Stimulated activated CD4-positive, alpha-beta T cell treated with anti-CD3 and anti-CD28 coated beads, Interleukin-15, amount 100 ng/mL, for 24 hours (primary cell): ENCODE results near the gene OSBPL1A.

Source experiments
- DNase-seq: peaks from one replicate; pipeline ENCODE4 v3.0.0-alpha.2; 2020

The OSBPL1A gene

DNA sequence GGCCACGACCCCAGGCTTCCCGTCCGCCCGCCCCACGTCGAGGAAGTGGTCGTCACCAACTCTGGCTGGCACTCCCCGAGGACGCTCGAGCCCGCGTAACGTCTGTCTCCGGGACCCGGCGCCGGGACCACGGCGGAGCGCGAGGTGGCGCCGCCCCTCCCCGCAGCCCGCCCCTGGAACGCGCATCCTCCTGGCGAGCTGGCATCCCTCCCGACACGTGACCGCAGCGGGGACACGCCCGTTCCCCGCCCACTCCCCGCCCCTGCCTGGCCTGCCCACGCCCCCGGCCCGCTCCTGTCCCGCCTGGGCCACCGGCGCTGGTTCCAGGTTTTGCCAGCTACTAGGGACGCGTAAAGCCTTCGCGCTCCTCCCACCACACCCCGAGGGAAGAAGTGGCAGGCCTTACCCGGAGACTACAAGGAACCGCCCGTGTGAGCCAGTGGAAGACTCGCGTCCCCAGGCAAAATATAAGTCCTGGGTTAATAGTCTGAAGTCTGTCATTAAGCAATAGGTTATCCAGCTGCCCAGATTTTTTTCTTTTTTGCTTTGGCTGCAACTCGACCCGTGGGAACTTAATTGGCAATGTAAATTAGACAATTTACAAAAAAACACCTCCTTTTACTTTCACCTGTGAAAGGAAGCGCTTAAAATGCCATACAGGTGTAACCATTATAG lies at the start of gene OSBPL1A:
TSS of gene OSBPL1A (minus strand) at position 131 of the 675 bp plus-strand sequence. CDS start 20,291 bp downstream, outside the sequence.
- peak; percentile 89 for DNase-seq

- no peak for DNase-seq
These were observed 49.4 kb upstream of the OSBPL1A start for GRCh38 chr18:24446953-24447538.

- no peak for DNase-seq
These were observed 48.8 kb upstream of the OSBPL1A start for GRCh38 chr18:24446453-24446852.

DNA sequence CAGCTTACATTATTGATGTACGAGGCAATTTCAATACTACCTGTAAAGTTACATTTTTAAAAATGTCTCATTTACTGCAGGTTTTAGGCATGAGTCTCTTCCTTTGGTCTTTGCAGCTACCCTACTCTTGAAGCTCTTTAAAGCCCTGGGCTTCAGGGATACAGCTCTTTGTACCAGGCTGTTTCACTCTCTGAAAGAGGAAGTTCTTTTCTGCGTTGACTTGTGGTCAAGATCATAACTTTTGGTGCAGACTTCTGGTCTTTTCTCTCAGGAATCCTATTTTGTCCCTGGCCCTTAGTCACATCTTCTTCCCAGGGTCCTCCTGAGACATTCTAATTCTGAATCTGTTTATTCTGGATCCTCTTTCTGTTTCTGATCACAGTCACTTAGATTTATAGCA lies 46.2 kb upstream of the OSBPL1A start:
- DNase-seq = no peak

DNA sequence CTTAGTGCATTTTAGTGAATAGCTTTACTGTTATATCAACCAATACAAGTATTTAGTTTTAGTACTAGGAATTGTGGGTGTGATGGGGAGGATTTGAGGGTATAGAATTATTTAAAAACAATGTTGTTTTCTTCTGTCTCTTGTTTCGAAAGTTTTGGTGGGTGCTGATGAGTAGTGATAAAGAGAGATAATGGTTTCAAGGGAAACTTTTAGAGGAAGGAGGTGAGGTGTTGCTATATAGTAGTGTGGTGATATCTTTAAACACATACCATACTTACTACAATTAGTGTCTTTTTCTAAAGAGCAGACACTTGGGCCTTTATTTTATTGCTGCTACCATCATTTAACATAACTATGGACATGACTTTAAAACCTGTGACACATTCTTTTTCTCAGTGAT lies 39.3 kb upstream of the OSBPL1A start:
- DNase-seq = no peak

DNA sequence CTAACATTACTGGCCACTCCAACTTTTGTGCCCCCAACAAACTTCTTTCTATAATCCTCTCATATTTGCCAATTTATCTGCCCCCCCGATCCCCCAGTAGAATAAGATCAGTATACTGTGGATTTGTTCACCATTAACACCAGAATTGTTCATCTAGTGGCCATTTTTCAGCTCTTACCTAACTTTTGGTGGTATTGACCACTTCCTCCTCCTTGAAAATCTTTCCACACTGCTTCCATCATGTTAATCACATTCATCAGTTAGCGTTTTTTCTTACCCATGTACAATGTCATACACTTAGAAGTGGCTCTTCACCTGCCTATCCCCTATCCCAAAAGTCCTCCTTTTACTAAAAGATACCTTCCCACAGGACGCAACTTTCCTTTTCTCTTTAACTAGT lies 35.0 kb upstream of the OSBPL1A start:
- DNase-seq = no peak

DNA sequence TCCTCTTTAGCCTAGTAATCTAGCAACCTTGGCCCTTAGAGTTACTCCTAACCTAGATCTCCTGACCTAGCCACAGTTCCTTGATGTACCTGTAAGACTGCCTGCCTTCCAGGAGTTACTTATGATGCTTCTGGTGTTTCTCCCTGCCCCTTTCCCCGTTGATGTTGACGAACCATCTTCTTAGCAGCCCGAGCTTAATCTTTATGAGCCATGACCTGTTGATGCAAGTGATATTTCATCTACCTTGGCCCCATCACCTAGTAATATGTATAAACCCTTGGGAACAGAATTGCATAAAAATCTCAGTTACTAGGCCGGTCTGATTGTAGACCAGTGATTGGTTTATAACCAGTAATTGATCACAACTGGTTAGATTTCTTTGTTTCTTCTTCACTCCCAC lies 31.6 kb upstream of the OSBPL1A start:
- no peak for DNase-seq

DNA sequence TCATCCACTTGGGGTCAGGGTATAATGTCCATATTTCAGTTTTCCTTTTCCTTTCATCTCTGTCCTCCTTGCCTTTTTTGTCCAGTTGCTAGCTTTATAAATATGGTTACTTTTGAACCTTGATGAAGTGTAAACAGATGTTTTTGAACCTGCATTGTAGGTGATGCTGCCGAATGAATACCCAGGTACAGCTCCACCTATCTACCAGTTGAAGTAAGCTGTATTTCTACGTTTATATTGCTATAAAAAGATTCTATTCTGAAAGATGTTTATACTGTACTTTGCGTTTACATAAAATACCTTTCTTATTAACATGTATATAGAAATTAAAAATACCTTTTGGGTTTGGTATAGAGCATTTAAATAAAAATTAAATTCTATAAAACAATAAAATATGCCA lies 31.1 kb upstream of the OSBPL1A start:
- DNase-seq = no peak

- no peak for DNase-seq
These were observed 29.9 kb upstream of the OSBPL1A start for GRCh38 chr18:24427484-24427883.

GRCh38 chr18:24426398-24427294 lies 29.0 kb upstream of the OSBPL1A start, which contains the start of gene IMPACT:
IMPACT (plus strand) TSS chr18:24426670; CDS start chr18:24426757, 87 bp downstream.
- peak; percentile 86 for DNase-seq

- DNase-seq = no peak
These were observed 28.4 kb upstream of the OSBPL1A start for GRCh38 chr18:24426073-24426397.

- DNase-seq = no peak
These were observed 24.2 kb upstream of the OSBPL1A start for GRCh38 chr18:24421831-24422230.

DNA sequence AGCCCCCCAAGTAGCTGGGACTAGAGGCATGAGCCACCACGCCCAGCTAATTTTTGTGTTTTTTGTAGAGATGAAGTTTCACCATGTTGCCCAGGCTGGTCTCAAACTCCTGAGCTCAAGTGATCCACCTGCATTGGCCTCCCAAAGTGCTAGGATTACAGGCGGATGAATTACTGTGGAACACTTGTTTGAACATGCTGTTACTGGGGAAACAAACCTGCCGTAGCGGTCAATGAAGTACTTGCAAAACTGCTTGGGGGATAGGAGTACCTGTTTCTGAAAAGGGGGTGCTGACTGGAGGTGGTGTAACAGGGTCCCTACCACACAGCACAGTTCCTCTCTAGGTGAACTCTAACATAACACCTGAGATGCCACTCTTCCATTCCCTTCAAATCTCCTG lies 22.9 kb upstream of the OSBPL1A start:
- DNase-seq = no peak

DNA sequence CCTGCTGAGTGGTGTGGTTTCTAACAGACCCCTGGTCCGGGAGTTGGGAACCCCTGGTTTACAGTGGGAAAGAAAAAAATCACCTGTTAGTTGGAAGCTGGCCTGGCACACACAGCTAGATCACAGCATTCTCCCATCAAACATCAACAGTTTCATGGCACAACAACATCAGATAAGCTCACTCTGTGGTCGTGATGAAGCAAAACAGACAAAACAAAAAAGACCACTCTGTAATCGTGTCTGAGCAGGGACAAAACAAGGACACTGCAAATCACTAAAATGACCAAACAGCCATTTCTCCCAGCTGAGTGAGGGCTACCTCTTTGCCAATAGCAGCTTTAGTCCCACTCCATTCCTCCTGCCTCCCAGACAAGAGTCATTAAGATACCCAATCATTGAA lies 19.9 kb upstream of the OSBPL1A start:
- no peak for DNase-seq

DNA sequence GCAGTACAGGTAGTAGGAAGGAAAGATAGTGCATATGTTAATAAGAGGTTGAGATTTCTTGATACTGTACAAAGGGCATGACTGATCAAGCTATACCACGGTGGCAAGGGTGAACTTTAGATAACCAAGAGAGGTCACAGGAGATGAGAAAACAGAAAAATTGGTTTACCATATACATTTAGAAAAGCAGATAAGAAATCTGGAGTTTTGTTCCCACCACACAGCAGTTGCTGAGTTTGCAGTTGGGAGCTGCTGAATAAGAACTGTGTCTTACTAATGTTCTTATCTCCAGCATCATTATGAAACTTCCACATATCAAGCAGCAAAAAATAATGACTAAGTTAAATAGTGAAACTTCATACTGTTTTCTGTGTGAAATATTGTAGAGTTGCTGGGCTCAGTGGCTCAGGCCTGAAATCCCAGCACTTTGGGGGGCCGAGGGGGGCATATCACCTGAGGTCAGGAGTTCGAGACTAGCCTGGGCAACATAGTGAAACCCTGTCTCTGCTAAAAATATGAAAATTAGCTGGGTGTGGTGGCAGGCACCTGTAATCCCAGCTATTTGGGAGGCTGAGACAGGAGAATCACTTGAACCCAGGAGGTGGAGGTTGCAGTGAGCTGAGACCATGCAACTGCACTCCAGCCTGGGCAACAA lies 16.9 kb upstream of the OSBPL1A start:
- peak; percentile 61 for DNase-seq

DNA sequence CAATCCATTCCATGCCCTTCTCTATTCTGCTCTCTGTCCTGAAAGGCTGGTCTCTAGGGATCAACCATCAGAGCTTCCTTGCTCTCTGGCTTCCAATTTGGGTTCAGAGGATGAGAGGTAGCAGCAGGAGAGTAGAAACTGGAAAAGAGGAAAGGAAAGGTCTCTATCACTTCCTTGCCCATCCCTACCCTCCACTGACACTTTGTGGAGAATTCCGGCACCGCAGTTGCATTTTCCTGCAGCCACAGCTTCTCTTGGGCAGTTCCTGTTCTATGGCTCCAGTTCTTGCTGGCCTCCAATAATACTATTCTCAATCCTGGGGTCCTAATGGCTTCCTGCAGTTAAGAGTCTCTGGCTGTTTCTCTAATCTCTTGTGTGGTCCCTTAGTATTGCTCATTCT lies 15.5 kb upstream of the OSBPL1A start:
- DNase-seq = no peak

DNA sequence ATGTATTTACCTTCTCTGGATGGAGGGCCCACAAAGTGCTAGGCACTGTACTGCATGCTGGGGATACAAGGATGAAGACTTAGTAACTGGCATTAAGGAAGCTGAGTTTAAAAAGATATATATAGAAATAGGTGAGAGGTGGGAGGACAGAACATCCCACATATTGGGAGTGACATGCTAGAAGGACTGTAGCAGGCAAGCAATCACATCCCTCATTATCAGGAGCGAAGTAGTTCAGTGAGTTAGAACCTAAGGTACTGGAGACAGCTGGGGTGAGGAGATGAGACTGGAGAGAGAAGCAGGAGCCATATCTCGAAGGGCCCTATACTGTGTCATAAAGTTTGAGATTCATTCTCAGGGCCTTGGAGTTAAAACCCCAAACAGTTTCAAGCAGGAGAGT lies 10.9 kb upstream of the OSBPL1A start:
- no peak for DNase-seq

- DNase-seq = no peak
These were observed 7.0 kb upstream of the OSBPL1A start for GRCh38 chr18:24404591-24404990.

GRCh38 chr18:24403076-24403475 lies 5.5 kb upstream of the OSBPL1A start:
- DNase-seq = no peak

GRCh38 chr18:24402209-24402785 lies 4.7 kb upstream of the OSBPL1A start:
- no peak for DNase-seq

DNA sequence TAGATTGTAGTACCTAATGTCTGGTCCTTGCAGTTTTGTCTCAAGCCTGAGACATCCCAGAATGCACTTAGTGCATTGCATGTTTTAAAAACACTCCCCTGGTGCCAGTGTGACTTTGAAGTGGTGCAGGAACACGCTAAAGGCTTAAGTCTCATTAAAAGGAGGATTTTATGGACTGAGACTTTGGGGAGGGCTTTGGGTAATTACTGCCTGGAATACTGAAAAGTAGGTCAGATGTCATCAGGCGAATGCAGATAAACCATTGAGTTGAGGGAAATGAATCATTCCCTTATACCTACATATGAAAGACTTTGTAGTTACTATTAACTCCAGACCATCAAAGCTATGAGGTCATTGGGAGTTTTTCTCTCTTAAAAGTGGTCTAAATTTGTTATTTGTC lies 3.0 kb upstream of the OSBPL1A start:
- DNase-seq = no peak

DNA sequence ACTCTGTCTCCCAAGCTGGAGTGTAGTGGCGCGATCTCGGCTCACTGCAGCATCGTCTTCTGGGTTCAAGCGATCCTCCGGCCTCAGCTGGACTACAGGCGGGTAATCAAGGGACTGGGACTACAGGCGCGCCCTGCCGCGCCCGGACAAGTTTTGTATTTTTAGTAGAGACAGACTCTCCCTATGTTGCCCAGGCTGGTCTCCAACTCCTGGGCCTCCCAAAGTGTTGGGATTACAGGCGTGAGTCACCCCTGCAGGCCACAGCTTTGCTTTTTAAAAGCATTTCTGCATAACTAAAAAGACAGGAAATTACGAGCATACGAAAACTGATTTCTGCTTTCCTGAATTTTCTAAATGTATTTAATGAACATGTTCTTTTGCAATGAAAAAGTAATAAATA lies 916 bp upstream of the OSBPL1A start:
- DNase-seq = no peak

GRCh38 chr18:24397131-24397693 lies 412 bp downstream of the OSBPL1A start:
- DNase-seq = peak; percentile 49
